ENCODE data around the gene PKP2.

The PKP2 gene

GRCh38 chr12:32765906-32766305, 130.7 kb downstream of the PKP2 start:
- TF ChIP-seq YY1 (IDR thresholded peaks at IDR 0.05; ENCODE audit: low read depth) = no peak
- TF ChIP-seq TEAD4 (IDR thresholded peaks at IDR 0.05) = 0 out of 2 replicates have a peak, but pooled peaks have one; percentile 5

GRCh38 chr12:32761716-32762115, 134.9 kb downstream of the PKP2 start:
- TF ChIP-seq TEAD4 (IDR thresholded peaks at IDR 0.05) (no peak), EP300 (IDR thresholded peaks at IDR 0.05; ENCODE audit: borderline replicate concordance) (no peak), ZBTB7A (IDR thresholded peaks at IDR 0.05; ENCODE audit: low read depth) (no peak), RAD21 (IDR thresholded peaks at IDR 0.05; ENCODE audit: low read depth) (no peak), NFIC (IDR thresholded peaks at IDR 0.05) (no peak), CEBPB (IDR thresholded peaks at IDR 0.05) (no peak), EGR1 (IDR thresholded peaks at IDR 0.05) (no peak)
- TF ChIP-seq, protein P1, sequence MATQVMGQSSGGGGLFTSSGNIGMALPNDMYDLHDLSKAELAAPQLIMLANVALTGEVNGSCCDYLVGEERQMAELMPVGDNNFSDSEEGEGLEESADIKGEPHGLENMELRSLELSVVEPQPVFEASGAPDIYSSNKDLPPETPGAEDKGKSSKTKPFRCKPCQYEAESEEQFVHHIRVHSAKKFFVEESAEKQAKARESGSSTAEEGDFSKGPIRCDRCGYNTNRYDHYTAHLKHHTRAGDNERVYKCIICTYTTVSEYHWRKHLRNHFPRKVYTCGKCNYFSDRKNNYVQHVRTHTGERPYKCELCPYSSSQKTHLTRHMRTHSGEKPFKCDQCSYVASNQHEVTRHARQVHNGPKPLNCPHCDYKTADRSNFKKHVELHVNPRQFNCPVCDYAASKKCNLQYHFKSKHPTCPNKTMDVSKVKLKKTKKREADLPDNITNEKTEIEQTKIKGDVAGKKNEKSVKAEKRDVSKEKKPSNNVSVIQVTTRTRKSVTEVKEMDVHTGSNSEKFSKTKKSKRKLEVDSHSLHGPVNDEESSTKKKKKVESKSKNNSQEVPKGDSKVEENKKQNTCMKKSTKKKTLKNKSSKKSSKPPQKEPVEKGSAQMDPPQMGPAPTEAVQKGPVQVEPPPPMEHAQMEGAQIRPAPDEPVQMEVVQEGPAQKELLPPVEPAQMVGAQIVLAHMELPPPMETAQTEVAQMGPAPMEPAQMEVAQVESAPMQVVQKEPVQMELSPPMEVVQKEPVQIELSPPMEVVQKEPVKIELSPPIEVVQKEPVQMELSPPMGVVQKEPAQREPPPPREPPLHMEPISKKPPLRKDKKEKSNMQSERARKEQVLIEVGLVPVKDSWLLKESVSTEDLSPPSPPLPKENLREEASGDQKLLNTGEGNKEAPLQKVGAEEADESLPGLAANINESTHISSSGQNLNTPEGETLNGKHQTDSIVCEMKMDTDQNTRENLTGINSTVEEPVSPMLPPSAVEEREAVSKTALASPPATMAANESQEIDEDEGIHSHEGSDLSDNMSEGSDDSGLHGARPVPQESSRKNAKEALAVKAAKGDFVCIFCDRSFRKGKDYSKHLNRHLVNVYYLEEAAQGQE (IDR thresholded peaks at IDR 0.05; ENCODE audit: low read depth) = no peak
- TF ChIP-seq, protein P2, sequence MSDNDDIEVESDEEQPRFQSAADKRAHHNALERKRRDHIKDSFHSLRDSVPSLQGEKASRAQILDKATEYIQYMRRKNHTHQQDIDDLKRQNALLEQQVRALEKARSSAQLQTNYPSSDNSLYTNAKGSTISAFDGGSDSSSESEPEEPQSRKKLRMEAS (IDR thresholded peaks at IDR 0.05) = no peak

DNA sequence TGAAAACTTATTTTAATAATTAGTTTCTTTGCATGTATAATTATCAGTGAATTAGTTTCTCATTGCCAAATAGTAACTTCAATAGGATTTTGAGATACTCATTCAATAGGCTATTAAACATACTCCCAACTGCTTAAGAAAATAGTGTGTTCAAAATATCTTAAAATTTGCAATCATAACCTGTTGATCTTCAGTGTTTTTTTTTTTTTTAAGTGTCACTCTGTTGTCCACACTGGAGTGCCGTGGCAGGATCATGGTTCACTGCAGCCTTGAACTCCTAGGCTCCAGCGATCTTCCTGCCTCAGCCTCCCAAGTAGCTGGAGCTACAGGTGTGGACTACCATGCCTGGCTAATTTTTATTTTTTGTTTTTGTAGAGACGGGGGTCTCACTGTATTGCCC, 139.4 kb downstream of the PKP2 start:
- TF ChIP-seq ZBTB7A (IDR thresholded peaks at IDR 0.05; ENCODE audit: low read depth) (no peak), EGR1 (IDR thresholded peaks at IDR 0.05) (no peak), CEBPB (IDR thresholded peaks at IDR 0.05) (no peak), TCF12 (IDR thresholded peaks at IDR 0.05; ENCODE audit: low read depth) (no peak), TEAD4 (IDR thresholded peaks at IDR 0.05) (no peak), NFIC (IDR thresholded peaks at IDR 0.05) (no peak), CREB1 (IDR thresholded peaks at IDR 0.05; ENCODE audit: low read depth) (no peak)
- TF ChIP-seq, protein P1 (IDR thresholded peaks at IDR 0.05; ENCODE audit: low read depth) = no peak
- TF ChIP-seq, protein P2 (IDR thresholded peaks at IDR 0.05) = no peak

DNA sequence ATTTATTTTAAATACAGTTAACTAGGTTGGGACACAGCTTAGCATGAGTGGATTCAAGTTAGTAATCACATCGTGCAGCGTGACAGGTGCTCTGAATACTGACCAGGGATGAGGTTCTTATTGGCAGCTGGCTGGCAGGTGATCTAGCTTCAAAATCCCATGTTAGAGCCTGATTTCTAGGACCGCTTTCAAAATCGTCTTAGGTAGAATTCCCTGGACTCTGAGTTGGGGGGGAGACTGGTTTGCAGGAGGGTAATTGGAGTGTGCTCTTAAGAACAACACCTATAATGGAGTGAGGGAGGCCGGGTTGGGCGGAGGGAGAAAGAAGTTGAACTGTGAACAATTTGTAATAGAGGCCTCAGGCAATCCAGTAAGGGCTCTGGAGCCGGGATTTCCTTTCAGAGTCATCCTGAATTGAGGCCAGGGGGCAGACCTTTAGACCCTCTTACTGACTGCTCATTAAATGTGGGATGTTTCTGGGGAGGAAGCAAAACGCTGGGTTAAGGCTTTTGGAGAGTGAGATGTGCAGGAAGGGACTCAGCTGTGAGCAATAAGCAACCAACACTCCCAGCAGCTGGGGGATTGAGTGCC, 140.0 kb downstream of the PKP2 start:
- TF ChIP-seq, protein P2 (IDR thresholded peaks at IDR 0.05) = no peak
- TF ChIP-seq CREB1 (IDR thresholded peaks at IDR 0.05; ENCODE audit: low read depth) (no peak), FOXM1 (IDR thresholded peaks at IDR 0.05; ENCODE audit: borderline replicate concordance, low read depth) (no peak), TCF12 (IDR thresholded peaks at IDR 0.05; ENCODE audit: low read depth) (no peak)
- TF ChIP-seq, protein P3, sequence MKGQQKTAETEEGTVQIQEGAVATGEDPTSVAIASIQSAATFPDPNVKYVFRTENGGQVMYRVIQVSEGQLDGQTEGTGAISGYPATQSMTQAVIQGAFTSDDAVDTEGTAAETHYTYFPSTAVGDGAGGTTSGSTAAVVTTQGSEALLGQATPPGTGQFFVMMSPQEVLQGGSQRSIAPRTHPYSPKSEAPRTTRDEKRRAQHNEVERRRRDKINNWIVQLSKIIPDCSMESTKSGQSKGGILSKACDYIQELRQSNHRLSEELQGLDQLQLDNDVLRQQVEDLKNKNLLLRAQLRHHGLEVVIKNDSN (IDR thresholded peaks at IDR 0.05) = no peak
- TF ChIP-seq, protein P1 (IDR thresholded peaks at IDR 0.05; ENCODE audit: low read depth) = no peak

DNA sequence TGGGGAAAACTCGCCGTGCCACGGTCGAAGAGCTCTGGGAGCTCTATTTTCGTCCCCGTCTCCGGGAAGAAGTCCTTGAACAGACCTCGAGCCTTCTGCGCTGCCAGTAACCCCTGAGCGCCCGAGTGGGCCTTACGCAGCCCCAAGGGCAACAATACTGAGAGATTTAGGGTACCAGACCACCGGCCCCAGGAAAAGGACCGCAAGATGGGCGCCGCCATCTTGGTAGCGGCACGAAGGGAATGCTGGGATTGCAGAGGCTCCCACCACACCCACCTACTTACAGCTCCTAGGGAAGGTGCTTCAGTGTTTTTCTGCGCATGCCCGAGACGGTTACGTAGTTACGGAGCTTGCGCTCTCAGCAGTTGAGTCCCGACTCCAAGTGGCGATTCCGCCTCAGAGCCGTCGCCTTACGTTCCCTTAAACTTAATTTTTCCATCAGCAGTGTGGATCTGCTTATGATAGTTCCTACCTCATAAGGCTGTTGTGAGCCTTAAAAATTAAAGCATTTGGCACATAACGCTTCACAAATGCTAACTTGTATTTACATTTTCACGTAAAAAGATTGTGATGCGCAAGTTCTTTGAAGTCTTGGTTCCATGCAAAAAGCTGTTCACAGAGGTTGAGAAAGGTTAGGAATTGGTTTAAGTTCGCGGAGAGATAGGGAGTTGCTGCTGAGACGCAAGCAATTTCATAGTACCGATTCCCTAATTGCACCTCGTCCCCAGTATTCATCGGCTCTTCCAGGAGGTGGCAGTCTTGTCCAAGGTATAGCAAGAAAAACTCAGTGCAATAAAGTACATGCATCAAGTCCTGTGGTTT, 140.7 kb downstream of the PKP2 start, which contains the start of gene YARS2:
Gene YARS2, minus strand, starts transcription at position 244 of the 822 bp plus-strand sequence. Its CDS starts 23 bp downstream, at position 221.
- TF ChIP-seq, protein P2 (IDR thresholded peaks at IDR 0.05) = no peak; the same call in none of the 2 replicates
- 0 out of 2 replicates have a peak, but pooled peaks have one; percentile 7 for TF ChIP-seq CEBPB (IDR thresholded peaks at IDR 0.05)
- no peak for TF ChIP-seq EGR1 (IDR thresholded peaks at IDR 0.05)
- 0 out of 2 replicates have a peak, but pooled peaks have one; percentile 10 for TF ChIP-seq CREB1 (IDR thresholded peaks at IDR 0.05; ENCODE audit: low read depth)
- peak; percentile 98 for TF ChIP-seq TAF1 (IDR thresholded peaks at IDR 0.05; ENCODE audit: low read depth)
- TF ChIP-seq ZBTB7A (IDR thresholded peaks at IDR 0.05; ENCODE audit: low read depth) = no peak
- peak; percentile 99 for TF ChIP-seq RAD21 (IDR thresholded peaks at IDR 0.05; ENCODE audit: low read depth)
- TF ChIP-seq TEAD4 (IDR thresholded peaks at IDR 0.05) = peak; percentile 56; the same call in 1 of the 2 replicates
- no peak; the same call in 1 of the 2 replicates for TF ChIP-seq EP300 (IDR thresholded peaks at IDR 0.05; ENCODE audit: borderline replicate concordance)
- TF ChIP-seq, protein P3 (IDR thresholded peaks at IDR 0.05) = no peak
- peak; percentile 98 for TF ChIP-seq YY1 (IDR thresholded peaks at IDR 0.05; ENCODE audit: low read depth)
- TF ChIP-seq, protein P1 (IDR thresholded peaks at IDR 0.05; ENCODE audit: low read depth) = no peak
- TF ChIP-seq FOXM1 (IDR thresholded peaks at IDR 0.05; ENCODE audit: borderline replicate concordance, low read depth) = no peak
- TF ChIP-seq TCF12 (IDR thresholded peaks at IDR 0.05; ENCODE audit: low read depth) = no peak
- no peak; the same call in 1 of the 2 replicates for TF ChIP-seq NFIC (IDR thresholded peaks at IDR 0.05)

Measured in Ishikawa (cell line).